Measurements from ENCODE around the gene SLC12A7. TPM values are rescaled to one million over a fixed set of nuclear protein-coding genes. Genes with fewer than 3 reads are reported as not detected.

SLC12A7 gene
- total RNA-seq, 1 donor, result 3.4 TPM

DNA sequence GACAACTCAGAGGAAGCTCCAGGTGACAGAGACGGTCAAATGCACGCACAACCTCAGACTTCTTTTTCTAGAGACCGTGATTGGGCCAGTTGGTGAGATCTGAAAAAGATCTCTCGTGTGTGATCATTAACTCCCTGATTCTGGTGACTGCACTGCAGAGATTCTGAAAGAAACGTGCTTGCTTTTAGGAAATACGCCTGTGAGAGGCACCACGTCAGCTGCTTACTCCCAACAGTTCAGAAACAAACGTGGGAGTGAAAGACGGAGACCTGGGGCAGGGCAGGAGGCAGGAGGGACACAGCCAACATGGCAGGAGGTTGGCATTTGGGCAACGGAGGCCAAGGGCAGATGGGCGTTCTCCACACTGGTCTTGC, 15.9 kb downstream of the SLC12A7 start:
- H3K4me3 ChIP-seq (ENCODE audit: low read depth, low read length), result no peak overlapping the region
- TF ChIP-seq, protein P1, sequence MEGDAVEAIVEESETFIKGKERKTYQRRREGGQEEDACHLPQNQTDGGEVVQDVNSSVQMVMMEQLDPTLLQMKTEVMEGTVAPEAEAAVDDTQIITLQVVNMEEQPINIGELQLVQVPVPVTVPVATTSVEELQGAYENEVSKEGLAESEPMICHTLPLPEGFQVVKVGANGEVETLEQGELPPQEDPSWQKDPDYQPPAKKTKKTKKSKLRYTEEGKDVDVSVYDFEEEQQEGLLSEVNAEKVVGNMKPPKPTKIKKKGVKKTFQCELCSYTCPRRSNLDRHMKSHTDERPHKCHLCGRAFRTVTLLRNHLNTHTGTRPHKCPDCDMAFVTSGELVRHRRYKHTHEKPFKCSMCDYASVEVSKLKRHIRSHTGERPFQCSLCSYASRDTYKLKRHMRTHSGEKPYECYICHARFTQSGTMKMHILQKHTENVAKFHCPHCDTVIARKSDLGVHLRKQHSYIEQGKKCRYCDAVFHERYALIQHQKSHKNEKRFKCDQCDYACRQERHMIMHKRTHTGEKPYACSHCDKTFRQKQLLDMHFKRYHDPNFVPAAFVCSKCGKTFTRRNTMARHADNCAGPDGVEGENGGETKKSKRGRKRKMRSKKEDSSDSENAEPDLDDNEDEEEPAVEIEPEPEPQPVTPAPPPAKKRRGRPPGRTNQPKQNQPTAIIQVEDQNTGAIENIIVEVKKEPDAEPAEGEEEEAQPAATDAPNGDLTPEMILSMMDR (IDR thresholded peaks at IDR 0.05; ENCODE audit: insufficient read depth, low read length), result no peak
- no peak for DNase-seq (ENCODE audit: low read depth)

DNA sequence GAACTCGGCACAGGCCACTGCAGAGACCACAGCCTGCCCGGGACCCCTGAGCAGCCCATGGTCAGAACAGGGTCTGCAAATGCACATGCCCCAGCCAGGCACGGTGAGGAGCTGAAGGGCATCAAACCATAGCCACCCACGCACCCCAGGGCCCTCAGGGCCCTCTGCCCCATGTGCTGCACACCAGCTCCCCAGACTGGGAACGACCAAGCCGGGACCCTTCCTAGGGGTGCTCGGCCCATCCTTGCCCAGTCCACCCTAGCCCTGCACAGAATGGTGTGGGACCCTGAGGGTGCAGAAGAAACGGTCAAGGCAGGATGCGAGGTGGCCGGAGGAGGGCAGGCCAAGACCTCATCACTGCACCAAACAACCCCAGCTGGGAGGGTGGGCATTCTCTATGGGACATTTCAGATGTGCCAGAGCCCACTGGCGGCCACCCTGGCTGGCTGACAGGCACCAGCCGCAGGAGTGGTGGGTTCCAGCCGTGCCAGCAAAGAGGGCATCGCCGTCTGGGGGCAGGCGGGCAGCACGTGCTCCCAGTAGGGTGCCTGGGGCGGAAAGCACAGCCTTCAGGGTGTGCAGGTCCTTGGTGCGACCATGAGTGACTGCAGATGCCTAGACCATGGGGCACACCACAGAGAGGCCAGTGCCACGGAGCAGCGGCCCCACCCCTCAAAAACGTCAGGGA, 16.4 kb downstream of the SLC12A7 start:
- H3K4me3 ChIP-seq (ENCODE audit: low read depth, low read length), result no peak overlapping the region
- TF ChIP-seq, protein P1 (IDR thresholded peaks at IDR 0.05; ENCODE audit: insufficient read depth, low read length), result no peak
- DNase-seq (ENCODE audit: low read depth), result no peak

DNA sequence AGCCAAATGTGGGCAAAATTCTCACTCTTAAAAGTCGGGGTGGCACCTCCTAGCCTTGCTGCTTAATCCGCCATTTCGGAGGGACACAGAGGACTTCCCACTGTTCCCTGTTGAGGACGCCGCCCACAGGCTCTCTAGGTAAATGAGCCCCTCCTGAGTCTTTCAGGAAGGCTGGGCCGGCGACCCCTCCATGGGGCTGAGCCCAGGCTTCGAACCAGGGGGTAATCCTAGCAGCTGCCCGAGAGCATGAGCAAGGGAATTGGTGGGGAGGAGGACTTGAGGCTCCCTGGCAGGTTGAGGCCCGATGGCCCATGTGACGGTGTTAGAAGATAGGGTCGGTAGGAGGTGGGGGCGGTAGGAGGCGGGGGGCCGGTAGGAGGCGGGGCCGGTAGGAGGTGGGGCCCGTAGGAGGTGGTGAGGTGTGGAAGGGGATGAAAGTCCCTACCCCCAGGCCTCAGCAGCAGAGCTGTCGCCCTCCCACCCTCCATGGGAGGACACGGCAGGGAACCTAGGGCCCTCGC, 17.1 kb downstream of the SLC12A7 start:
- no peak overlapping the region for H3K4me3 ChIP-seq (ENCODE audit: low read depth, low read length)
- TF ChIP-seq, protein P1 (IDR thresholded peaks at IDR 0.05; ENCODE audit: insufficient read depth, low read length), result no peak
- no peak for DNase-seq (ENCODE audit: low read depth)

DNA sequence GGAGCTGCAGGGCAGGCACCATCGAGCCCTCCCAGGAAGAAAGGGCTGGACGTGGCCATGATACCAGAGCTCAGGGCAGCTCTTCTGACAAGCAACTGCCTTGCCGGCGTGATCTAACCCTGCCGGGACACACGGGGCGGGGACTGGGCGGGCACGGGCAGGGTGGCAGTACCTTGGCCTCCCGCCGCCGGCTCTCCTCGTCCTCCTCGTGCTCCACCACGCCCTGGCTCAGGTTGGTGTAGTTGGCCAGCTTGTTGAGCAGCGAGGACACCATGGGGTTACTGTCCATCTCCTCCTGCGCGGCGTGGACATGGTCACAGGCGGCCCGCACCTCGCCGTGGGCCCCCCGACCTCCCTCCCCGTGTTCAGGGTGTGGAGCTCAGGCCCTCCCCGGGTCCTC, 18.5 kb downstream of the SLC12A7 start:
- TF ChIP-seq, protein P1 (IDR thresholded peaks at IDR 0.05; ENCODE audit: insufficient read depth, low read length), result no peak
- no peak overlapping the region for H3K4me3 ChIP-seq (ENCODE audit: low read depth, low read length)
- DNase-seq (ENCODE audit: low read depth), result no peak

DNA sequence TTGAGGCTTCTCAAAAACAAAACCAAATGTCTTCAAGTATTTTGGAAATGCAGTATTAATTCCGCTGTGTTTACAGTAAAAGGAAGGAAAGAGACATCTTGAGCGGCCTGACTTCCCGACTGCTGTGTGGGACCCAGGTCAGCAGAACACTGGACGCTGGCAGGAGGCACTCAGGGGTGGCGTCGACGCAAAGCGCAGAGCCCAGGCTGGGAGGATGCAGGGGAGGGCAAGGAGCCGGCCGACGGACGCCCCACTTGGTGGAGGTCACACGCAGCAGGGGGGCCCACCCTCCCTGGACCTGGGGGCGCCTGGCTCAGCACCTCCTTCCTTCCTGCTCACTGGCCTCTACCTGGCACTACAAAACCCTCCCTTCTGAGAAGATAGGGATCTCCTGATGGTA, 19.7 kb downstream of the SLC12A7 start:
- no peak for DNase-seq (ENCODE audit: low read depth)
- H3K4me3 ChIP-seq (ENCODE audit: low read depth, low read length), result no peak overlapping the region
- TF ChIP-seq, protein P1 (IDR thresholded peaks at IDR 0.05; ENCODE audit: insufficient read depth, low read length), result no peak

DNA sequence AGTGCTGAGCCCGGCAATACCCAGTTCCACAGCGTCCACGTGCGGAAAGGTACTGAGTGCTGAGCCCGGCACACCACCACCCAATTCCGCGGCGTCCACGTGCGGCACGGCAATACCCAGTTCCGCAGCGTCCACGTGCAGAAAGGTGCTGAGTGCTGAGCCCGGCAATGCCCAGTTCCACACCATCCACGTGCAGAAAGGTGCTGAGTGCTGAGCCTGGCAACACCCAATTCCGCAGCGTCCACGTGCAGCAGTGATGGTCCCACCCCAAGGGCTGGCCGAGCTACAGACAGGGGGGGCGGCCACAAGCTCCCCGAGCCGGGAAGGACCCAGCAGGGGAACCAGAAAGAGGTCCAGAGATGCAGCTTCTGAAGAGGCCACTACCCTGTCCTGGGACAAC, 20.2 kb downstream of the SLC12A7 start:
- TF ChIP-seq, protein P1 (IDR thresholded peaks at IDR 0.05; ENCODE audit: insufficient read depth, low read length), result no peak
- no peak overlapping the region for H3K4me3 ChIP-seq (ENCODE audit: low read depth, low read length)
- DNase-seq (ENCODE audit: low read depth), result no peak

DNA sequence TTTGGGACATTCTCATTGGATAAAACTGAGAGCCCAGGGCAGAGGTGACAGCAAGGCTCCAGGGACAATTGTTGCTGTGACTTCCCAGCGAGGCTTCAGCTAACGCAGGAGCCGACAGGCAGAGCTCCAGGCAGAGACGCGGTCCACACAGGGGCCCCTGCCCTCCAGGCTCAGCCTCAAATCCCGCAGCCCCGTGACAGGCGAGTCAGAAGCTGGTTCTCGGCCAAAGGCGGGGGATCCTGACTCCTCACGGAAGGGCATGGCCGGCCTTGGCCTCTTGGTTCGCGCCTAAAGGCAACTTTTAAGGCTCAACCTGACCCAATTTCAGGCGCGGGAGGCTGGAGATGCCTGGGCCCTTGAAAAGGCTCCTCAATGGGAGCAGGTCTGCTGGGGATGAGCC, 21.3 kb downstream of the SLC12A7 start:
- H3K4me3 ChIP-seq (ENCODE audit: low read depth, low read length), result no peak overlapping the region
- DNase-seq (ENCODE audit: low read depth), result peak; percentile 32
- TF ChIP-seq, protein P1 (IDR thresholded peaks at IDR 0.05; ENCODE audit: insufficient read depth, low read length), result no peak

All from fibroblast of the aortic adventitia (primary cell).